ENCODE measurements around the gene MAPK7. TPM values are rescaled to one million over a fixed set of nuclear protein-coding genes. Genes with fewer than 3 reads are reported as not detected.

Gene MAPK7
- total RNA-seq, 1 experiment from 2014 or later, result 23.3 TPM

GRCh38 chr17:19405114-19405513 lies 26.8 kb downstream of the MAPK7 start:
- intact Hi-C loops (cut with micrococcal nuclease; ENCODE audit: unreplicated experiment), result no loop called here
- Histone ChIP-seq H3K27ac (no peak overlapping the region), H3K4me3 (no peak overlapping the region), H4K20me1 (ENCODE audit: insufficient read depth) (no peaks in the 10 kb centered on the region), H2AFZ (no peak overlapping the region), H3K9me2 (ENCODE audit: insufficient read depth) (no peaks in the 10 kb centered on the region), H3K4me1 (replicated peaks; ENCODE audit: insufficient read depth) (no peaks in the 10 kb centered on the region; the same call in 1 of the 2 replicates), H3K27me3 (ENCODE audit: insufficient read depth, low read depth) (no peaks in the 10 kb centered on the region), H3K36me3 (ENCODE audit: low read depth) (no peaks in the 10 kb centered on the region), H3F3A (ENCODE audit: insufficient read depth, low read depth) (0 out of 2 replicates have a peak, but pooled peaks cover 8% of the 10 kb centered on the region), H3K9me3 (ENCODE audit: insufficient read depth, low read depth) (no peaks in the 10 kb centered on the region), H3K4me2 (no peak overlapping the region), H3K79me2 (ENCODE audit: low read depth) (no peaks in the 10 kb centered on the region)
- POLR2A ChIA-PET (ENCODE audit: unreplicated experiment), result no interaction called here
- no peak for TF ChIP-seq EZH2 (IDR thresholded peaks at IDR 0.05; ENCODE audit: low read depth)
- TF ChIP-seq, protein P1, sequence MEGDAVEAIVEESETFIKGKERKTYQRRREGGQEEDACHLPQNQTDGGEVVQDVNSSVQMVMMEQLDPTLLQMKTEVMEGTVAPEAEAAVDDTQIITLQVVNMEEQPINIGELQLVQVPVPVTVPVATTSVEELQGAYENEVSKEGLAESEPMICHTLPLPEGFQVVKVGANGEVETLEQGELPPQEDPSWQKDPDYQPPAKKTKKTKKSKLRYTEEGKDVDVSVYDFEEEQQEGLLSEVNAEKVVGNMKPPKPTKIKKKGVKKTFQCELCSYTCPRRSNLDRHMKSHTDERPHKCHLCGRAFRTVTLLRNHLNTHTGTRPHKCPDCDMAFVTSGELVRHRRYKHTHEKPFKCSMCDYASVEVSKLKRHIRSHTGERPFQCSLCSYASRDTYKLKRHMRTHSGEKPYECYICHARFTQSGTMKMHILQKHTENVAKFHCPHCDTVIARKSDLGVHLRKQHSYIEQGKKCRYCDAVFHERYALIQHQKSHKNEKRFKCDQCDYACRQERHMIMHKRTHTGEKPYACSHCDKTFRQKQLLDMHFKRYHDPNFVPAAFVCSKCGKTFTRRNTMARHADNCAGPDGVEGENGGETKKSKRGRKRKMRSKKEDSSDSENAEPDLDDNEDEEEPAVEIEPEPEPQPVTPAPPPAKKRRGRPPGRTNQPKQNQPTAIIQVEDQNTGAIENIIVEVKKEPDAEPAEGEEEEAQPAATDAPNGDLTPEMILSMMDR (conservative IDR thresholded peaks at IDR 0.05), result no peak
- CTCF ChIA-PET, result no interaction called here
- no TSS peak for BruUV-seq (replicated peaks)
- no peak for DNase-seq

DNA sequence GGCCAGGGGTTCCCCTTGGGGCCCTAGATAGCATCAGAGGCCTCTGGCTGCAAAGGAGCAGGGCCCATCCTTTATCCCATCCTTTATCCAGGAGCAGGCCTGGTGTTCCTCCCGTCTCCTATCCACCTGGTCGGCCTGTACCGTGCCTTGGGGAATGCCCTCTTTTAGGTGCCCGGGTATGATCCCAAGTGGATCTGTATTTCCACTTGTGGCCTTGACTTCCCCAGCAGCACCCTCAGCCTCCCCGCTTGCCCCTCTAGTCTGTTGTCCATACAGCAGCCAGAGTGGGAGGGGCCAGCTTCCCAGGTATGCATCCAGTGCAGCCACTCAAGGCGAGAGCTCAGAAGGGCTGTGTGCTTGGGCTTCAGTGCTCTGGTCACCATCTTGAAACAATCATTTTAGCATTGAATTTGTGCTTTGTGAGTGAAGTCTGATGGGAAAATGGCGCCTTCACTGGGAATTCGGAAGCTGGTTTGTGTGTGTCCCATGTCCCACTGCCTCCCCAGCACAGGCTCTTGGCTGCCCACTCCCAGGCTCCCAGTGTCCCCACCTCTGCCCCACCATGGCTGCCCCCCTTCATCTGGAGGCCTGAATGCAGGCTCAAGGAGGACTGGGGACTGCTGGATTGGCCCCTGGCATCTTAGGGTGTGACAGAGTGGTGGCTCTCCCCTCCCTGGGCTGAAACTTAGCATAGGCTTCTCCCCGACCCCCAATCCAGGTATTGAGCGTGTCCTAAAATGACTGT lies 29.5 kb downstream of the MAPK7 start:
- Histone ChIP-seq H3K9me3 (ENCODE audit: insufficient read depth, low read depth) (no peaks in the 10 kb centered on the region), H3K4me2 (no peak overlapping the region), H2AFZ (no peak overlapping the region), H3K4me3 (no peak overlapping the region), H3K9me2 (ENCODE audit: insufficient read depth) (no peaks in the 10 kb centered on the region), H3K79me2 (ENCODE audit: low read depth) (no peaks in the 10 kb centered on the region), H4K20me1 (ENCODE audit: insufficient read depth) (no peaks in the 10 kb centered on the region), H3F3A (ENCODE audit: insufficient read depth, low read depth) (0 out of 2 replicates have a peak, but pooled peaks cover 8% of the 10 kb centered on the region), H3K27ac (no peak overlapping the region), H3K27me3 (ENCODE audit: insufficient read depth, low read depth) (no peaks in the 10 kb centered on the region), H3K36me3 (ENCODE audit: low read depth) (no peaks in the 10 kb centered on the region), H3K4me1 (replicated peaks; ENCODE audit: insufficient read depth) (no peaks in the 10 kb centered on the region; the same call in 1 of the 2 replicates)
- DNase-seq, result no peak
- CTCF ChIA-PET, result interaction anchor here (0.6 kb wide), 2 partner anchors 29 to 62 kb away, joined by 3 to 5 read pairs; partner anchors contain the start of gene MAPK7
- POLR2A ChIA-PET (ENCODE audit: unreplicated experiment), result interaction anchor here (0.6 kb wide), 1 partner anchor 16 kb away, joined by 4 read pairs; no protein-coding TSS in a partner anchor
- TF ChIP-seq, protein P1 (conservative IDR thresholded peaks at IDR 0.05), result no peak
- no peak for TF ChIP-seq EZH2 (IDR thresholded peaks at IDR 0.05; ENCODE audit: low read depth)
- intact Hi-C loops (cut with micrococcal nuclease; ENCODE audit: unreplicated experiment), result no loop called here
- BruUV-seq (replicated peaks), result no TSS peak

GRCh38 chr17:19408346-19408710 lies 30.0 kb downstream of the MAPK7 start:
- TF ChIP-seq, protein P1 (conservative IDR thresholded peaks at IDR 0.05), result no peak
- TF ChIP-seq EZH2 (IDR thresholded peaks at IDR 0.05; ENCODE audit: low read depth), result no peak
- ChIA-PET CTCF (interaction anchor here (0.6 kb wide), 1 partner anchor 30 kb away, joined by 3 read pairs; the partner anchor contains the start of gene MAPK7), POLR2A (ENCODE audit: unreplicated experiment) (no interaction called here)
- Histone ChIP-seq H2AFZ (no peak overlapping the region), H3K4me2 (no peak overlapping the region), H3K36me3 (ENCODE audit: low read depth) (no peaks in the 10 kb centered on the region), H3K4me1 (replicated peaks; ENCODE audit: insufficient read depth) (no peaks in the 10 kb centered on the region; the same call in 1 of the 2 replicates), H3K27me3 (ENCODE audit: insufficient read depth, low read depth) (no peaks in the 10 kb centered on the region), H3K79me2 (ENCODE audit: low read depth) (no peaks in the 10 kb centered on the region), H3F3A (ENCODE audit: insufficient read depth, low read depth) (0 out of 2 replicates have a peak, but pooled peaks cover 8% of the 10 kb centered on the region), H3K9me3 (ENCODE audit: insufficient read depth, low read depth) (no peaks in the 10 kb centered on the region), H3K4me3 (no peak overlapping the region), H4K20me1 (ENCODE audit: insufficient read depth) (no peaks in the 10 kb centered on the region), H3K27ac (no peak overlapping the region), H3K9me2 (ENCODE audit: insufficient read depth) (no peaks in the 10 kb centered on the region)
- intact Hi-C loops (cut with micrococcal nuclease; ENCODE audit: unreplicated experiment), result no loop called here
- no TSS peak for BruUV-seq (replicated peaks)
- no peak for DNase-seq
